GM12864 (cell line): ENCODE data around the gene CDC37.

Source experiments
- DNase-seq: peaks from one replicate; pipeline ENCODE4 v3.0.0-alpha.2; 2011; ENCODE audit warnings: low read depth
- H3K4me3 ChIP-seq: 2 replicates; pipeline ENCODE4 v1.5.1; 2011; ENCODE audit warnings: mild to moderate bottlenecking, low read depth, low read length, control low read depth
- CTCF ChIP-seq: IDR thresholded peaks from 2 replicates; pipeline ENCODE4 v1.5.1; 2011; ENCODE audit warnings: low read depth, mild to moderate bottlenecking, moderate library complexity, low read length, control low read depth, inconsistent platforms; ENCODE audit errors: missing control alignments

CDC37 gene

GRCh38 chr19:10352764-10353671 lies 50.3 kb downstream of the CDC37 start:
- H3K4me3 ChIP-seq, result no peak overlapping the region
- no peak for TF ChIP-seq CTCF
- no peak for DNase-seq

GRCh38 chr19:10346509-10346908 lies 56.8 kb downstream of the CDC37 start:
- no peak for DNase-seq
- TF ChIP-seq CTCF, result no peak
- H3K4me3 ChIP-seq, result no peak overlapping the region

- H3K4me3 ChIP-seq, result no peak overlapping the region
- no peak for TF ChIP-seq CTCF
- DNase-seq, result no peak
Observed at GRCh38 chr19:10344780-10345179, 58.6 kb downstream of the CDC37 start.

GRCh38 chr19:10343495-10343894 lies 59.8 kb downstream of the CDC37 start:
- H3K4me3 ChIP-seq, result no peak overlapping the region
- no peak for TF ChIP-seq CTCF
- DNase-seq, result no peak
